Coronary artery (tissue), 2 donors: ENCODE results near the gene KCNT2.

Experiments used
- DNase-seq: peaks from one replicate; pipeline ENCODE4 v3.0.0-alpha.2; 2017; ENCODE audit warnings: low spot score
- H3K27ac ChIP-seq, 2 donors: fragments of 200-600 bp; sonication (generic); one replicate each; pipeline ENCODE4 v1.5.1; 2016 to 2019
- H3K4me3 ChIP-seq: fragments of 200-600 bp; sonication (generic); 2 replicates; pipeline ENCODE4 v1.5.1; 2016; ENCODE audit warnings: mild to moderate bottlenecking, moderate library complexity
- TF ChIP-seq, protein P1 (sequence below): fragments of 200-600 bp; sonication (generic); IDR thresholded peaks from one replicate; pipeline ENCODE4 v1.5.1; 2019; ENCODE audit warnings: antibody characterized with exemption

The KCNT2 gene

DNA sequence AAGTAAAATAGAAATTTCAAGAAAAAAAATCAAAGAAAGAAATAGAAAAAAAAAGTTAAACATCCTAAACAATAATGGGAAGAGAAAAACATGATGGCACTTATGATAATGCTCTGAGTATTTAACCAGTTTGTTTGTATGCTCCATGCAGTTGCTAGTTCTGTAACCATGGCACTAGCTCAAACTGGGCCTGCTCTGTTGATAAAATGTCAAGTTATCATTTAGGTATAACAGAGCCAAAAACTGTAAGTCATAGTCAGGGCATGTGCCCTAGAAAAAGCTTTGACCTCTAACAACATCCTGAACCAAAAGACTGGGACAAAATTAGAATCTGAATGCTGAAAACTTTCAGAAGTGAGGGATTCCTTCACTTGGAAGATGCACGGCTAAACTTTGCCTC lies 148.9 kb downstream of the KCNT2 start:
- TF ChIP-seq, protein P1, sequence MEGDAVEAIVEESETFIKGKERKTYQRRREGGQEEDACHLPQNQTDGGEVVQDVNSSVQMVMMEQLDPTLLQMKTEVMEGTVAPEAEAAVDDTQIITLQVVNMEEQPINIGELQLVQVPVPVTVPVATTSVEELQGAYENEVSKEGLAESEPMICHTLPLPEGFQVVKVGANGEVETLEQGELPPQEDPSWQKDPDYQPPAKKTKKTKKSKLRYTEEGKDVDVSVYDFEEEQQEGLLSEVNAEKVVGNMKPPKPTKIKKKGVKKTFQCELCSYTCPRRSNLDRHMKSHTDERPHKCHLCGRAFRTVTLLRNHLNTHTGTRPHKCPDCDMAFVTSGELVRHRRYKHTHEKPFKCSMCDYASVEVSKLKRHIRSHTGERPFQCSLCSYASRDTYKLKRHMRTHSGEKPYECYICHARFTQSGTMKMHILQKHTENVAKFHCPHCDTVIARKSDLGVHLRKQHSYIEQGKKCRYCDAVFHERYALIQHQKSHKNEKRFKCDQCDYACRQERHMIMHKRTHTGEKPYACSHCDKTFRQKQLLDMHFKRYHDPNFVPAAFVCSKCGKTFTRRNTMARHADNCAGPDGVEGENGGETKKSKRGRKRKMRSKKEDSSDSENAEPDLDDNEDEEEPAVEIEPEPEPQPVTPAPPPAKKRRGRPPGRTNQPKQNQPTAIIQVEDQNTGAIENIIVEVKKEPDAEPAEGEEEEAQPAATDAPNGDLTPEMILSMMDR = no peak
- DNase-seq = no peak
- Histone ChIP-seq H3K4me3 (no peak overlapping the region), H3K27ac (peak overlapping the region in 1 of 2 donors; percentile 54)

DNA sequence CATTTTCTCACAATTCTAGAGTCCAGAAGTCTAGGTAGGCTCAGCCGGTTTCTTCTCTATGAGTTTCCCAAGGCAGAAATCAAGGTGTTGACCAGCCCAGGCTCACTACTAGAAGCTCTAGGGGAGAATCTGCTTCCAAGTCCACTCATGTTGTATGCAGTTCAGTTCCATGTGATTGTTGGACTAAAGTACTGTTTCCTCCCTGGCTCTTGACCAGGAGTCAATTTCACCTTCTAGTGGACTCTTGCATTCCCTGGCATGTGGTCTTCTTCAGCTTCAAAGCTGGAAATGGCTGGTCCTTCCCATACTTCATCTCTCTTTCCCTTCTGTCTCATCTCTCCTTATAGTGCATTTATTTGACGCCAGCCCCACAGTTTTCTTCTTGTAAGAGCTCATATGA lies 153.4 kb downstream of the KCNT2 start:
- Histone ChIP-seq H3K27ac (no peak overlapping the region), H3K4me3 (no peak overlapping the region)
- TF ChIP-seq, protein P1 = no peak
- DNase-seq = no peak

DNA sequence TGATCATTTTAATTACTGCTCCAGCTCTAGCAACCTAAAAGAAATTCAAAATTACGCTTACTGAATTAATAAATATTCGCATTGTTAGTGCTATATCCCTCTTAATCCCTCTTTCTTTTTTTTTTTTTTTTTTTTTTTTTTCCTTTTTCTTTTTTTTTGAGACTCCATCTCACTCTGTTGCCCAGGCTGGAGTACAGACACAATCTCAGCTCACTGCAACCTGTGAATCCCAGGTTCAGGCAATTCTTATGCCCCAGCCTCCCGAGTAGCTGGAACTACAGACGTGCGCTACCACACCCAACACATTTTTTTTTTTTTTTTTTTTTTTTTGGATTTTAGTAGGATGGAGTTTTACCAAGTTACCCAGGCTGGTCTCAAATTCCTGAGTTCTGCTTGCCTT lies 157.1 kb downstream of the KCNT2 start:
- no peak for DNase-seq
- TF ChIP-seq, protein P1 = no peak
- H3K27ac ChIP-seq = no peak overlapping the region
- H3K4me3 ChIP-seq = no peak overlapping the region

DNA sequence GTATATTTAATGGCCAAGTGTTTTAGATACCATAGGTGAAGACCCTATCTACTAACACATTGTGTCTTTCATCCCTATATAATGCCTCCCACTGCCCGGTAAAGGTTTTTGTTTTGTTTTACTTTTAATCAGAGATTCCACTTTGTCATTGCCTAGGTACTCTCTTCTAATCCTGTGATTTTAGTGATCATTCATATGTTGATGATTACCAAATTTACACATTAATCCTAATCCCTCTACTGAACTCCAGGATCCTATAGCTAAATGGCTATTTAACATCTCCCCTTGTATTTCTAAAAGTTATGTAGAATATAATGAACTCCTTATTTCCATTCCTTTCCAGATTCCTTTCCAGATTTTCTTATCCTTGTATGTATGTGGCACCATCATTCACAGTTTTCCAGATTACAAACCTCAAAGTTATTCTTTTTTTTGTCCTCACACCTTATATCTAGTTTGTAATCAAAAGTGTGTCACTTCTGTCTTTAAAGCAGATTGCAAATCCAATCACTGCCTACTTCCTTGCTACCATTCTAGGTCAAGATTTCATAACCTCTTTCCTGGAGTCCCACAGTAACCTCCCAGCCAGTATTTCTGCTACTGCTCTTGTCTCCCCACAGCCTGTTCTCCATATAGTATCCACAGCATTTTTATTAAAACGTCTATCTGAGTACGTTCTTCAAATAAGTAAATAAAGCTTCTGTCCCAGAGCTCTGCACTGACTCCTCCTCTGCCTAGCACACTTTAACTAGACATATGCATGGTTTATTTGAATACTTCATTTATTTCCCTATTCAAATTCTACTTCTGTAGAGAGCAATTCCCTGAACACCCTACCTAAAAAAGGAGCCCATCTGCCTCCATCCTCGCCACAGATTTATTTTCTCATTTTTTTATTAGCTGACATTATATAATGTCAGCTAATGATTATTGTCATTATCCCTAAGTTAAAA lies 157.8 kb downstream of the KCNT2 start:
- TF ChIP-seq, protein P1 = no peak
- Histone ChIP-seq H3K27ac (no peak overlapping the region), H3K4me3 (no peak overlapping the region)
- no peak for DNase-seq

DNA sequence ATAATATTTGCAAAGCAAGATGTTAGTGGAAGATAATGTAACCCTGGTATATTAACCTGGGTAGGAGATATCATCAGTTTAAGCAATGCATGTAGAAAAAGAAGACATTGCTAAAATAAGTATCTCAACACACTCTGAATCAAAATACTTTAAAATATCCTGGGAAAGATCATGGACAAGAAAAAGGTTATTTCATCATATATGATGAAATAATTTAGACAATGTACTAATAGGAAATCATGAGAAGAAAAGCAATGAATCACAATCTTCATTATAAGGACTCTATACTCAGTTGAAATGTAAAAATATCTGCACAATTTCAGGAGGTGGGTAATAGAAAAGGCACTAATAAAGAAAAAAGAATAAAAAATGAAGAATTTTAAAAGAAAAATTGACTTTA lies 158.8 kb downstream of the KCNT2 start:
- Histone ChIP-seq H3K4me3 (no peak overlapping the region), H3K27ac (no peak overlapping the region)
- TF ChIP-seq, protein P1 = no peak
- no peak for DNase-seq

DNA sequence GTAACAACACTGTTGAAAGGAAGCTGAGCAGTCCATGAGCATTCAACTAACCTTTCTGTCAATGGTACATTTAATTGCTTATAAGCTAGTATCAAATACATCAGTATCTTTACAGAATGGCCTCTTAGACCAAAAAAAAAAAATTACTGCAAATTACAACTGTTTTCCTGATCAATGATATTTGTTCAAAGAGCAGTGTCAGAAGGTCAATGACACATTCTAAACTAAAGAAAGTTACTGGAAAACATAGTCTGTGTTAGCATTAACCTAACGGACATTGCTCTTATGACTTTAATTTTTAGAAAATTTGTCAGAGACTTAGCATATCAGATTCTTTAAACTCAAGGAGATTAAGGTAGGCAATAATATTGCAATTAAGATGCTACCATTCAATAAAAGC lies 162.5 kb downstream of the KCNT2 start:
- H3K4me3 ChIP-seq = no peak overlapping the region
- no peak overlapping the region for H3K27ac ChIP-seq
- no peak for DNase-seq
- TF ChIP-seq, protein P1 = no peak

DNA sequence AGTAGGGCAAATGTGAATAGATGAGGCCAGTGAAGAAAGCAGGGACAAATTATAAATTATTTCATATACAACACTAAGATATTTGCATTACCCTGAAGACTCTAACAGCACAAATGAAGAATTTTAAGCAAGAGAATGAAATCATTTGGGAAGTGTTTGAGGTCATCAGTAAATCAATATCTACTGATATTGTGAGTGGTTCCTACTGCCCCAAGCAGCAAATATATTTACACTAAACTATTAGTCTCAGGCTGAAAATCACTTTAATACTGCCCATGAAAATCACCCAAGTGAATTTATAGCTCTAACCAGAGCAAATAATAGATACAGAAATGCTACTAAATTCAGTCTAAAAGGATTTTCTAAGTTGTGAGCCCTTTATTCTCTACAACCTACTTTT lies 163.6 kb downstream of the KCNT2 start:
- no peak for DNase-seq
- H3K27ac ChIP-seq = no peak overlapping the region

More for the DNA sequence above, 163.6 kb downstream of the KCNT2 start:
- TF ChIP-seq, protein P1 = no peak
- no peak overlapping the region for H3K4me3 ChIP-seq
